Nephron progenitor cell (in vitro differentiated cells): ENCODE results near the gene MARCKSL1.

Experiments used
- DNase-seq: peaks from one replicate; pipeline ENCODE4 v3.0.0; 2021
- H3K27ac Mint-ChIP-seq: 2 replicates; pipeline ENCODE4 v1.8.0; 2021; ENCODE audit warnings: mild to moderate bottlenecking, moderate library complexity, mixed read lengths
- H3K27me3 Mint-ChIP-seq: 2 replicates; pipeline ENCODE4 v1.8.0; 2021; ENCODE audit warnings: mild to moderate bottlenecking, low read depth, mixed read lengths; ENCODE audit not compliant: poor library complexity
- H3K36me3 Mint-ChIP-seq: 2 replicates; pipeline ENCODE4 v1.8.0; 2021; ENCODE audit warnings: low read depth, mixed read lengths
- H3K4me1 Mint-ChIP-seq: 2 replicates; pipeline ENCODE4 v1.8.0; 2021; ENCODE audit warnings: mixed read lengths
- H3K4me3 Mint-ChIP-seq: 2 replicates; pipeline ENCODE4 v1.8.0; 2021; ENCODE audit warnings: mild to moderate bottlenecking, moderate library complexity, mixed read lengths
- H3K9me3 Mint-ChIP-seq: 2 replicates; pipeline ENCODE4 v1.8.0; 2021; ENCODE audit warnings: mild to moderate bottlenecking, moderate library complexity, mixed read lengths
- CTCF ChIP-seq: fragments of 200-600 bp; sonication (generic); IDR thresholded peaks from 2 replicates; pipeline ENCODE4 v1.5.0; 2021; ENCODE audit warnings: antibody characterized with exemption

The MARCKSL1 gene

GRCh38 chr1:32334274-32334861 is 1.7 kb downstream of the MARCKSL1 start:
- Mint-ChIP-seq H3K4me3 (peak overlapping the region; percentile 96), H3K27ac (peak overlapping the region; percentile 97), H3K36me3 (peaks cover 44% of the 10 kb centered on the region), H3K27me3 (peaks cover 3% of the 10 kb centered on the region), H3K9me3 (no peaks in the 10 kb centered on the region), H3K4me1 (peaks cover 73% of the 10 kb centered on the region)
- no peak for TF ChIP-seq CTCF
- no peak for DNase-seq

- no peak for DNase-seq
- H3K36me3 Mint-ChIP-seq: peaks cover 51% of the 10 kb centered on the region
- peaks cover 5% of the 10 kb centered on the region for H3K27me3 Mint-ChIP-seq
- H3K27ac Mint-ChIP-seq: peak overlapping the region; percentile 90
- no peak for TF ChIP-seq CTCF
- H3K9me3 Mint-ChIP-seq: no peaks in the 10 kb centered on the region
- peak overlapping the region; percentile 96 for H3K4me3 Mint-ChIP-seq
- peaks cover 65% of the 10 kb centered on the region for H3K4me1 Mint-ChIP-seq
Measured at GRCh38 chr1:32333251-32333963, 2.6 kb downstream of the MARCKSL1 start.

- Mint-ChIP-seq H3K9me3 (no peaks in the 10 kb centered on the region), H3K4me3 (peak overlapping the region; percentile 59), H3K36me3 (peaks cover 57% of the 10 kb centered on the region), H3K27ac (peak overlapping the region; percentile 84), H3K27me3 (peaks cover 5% of the 10 kb centered on the region), H3K4me1 (peaks cover 57% of the 10 kb centered on the region)
- no peak for TF ChIP-seq CTCF
- DNase-seq: no peak
Measured at GRCh38 chr1:32332290-32333079, 3.5 kb downstream of the MARCKSL1 start.

- no peak for DNase-seq
- TF ChIP-seq CTCF: no peak
- Mint-ChIP-seq H3K36me3 (peaks cover 63% of the 10 kb centered on the region), H3K27ac (peak overlapping the region; percentile 84), H3K9me3 (no peaks in the 10 kb centered on the region), H3K27me3 (peaks cover 5% of the 10 kb centered on the region), H3K4me1 (peaks cover 52% of the 10 kb centered on the region), H3K4me3 (peak overlapping the region; percentile 37)
Measured at GRCh38 chr1:32331549-32331948, 4.5 kb downstream of the MARCKSL1 start.

GRCh38 chr1:32330558-32331151 is 5.4 kb downstream of the MARCKSL1 start:
- Mint-ChIP-seq H3K27ac (peak overlapping the region; percentile 84), H3K27me3 (peaks cover 5% of the 10 kb centered on the region), H3K36me3 (peaks cover 70% of the 10 kb centered on the region)

More at GRCh38 chr1:32330558-32331151, 5.4 kb downstream of the MARCKSL1 start:
- Mint-ChIP-seq H3K4me1 (peaks cover 52% of the 10 kb centered on the region), H3K4me3 (no peak overlapping the region), H3K9me3 (no peaks in the 10 kb centered on the region)
- TF ChIP-seq CTCF: no peak
- no peak for DNase-seq
